ENCODE measurements around the gene ZBTB47. TPM values are rescaled to one million over a fixed set of nuclear protein-coding genes. Genes with fewer than 3 reads are reported as not detected.
A peak's percentile ranks its signal among the peaks of the same experiment; 100 is the strongest.

ZBTB47 gene
- total and polyA plus RNA-seq, 2 donors (not counting 1 experiment from before 2014, with no cell fraction given): 15.6 to 49.4 TPM

GRCh38 chr3:42638339-42638842 lies 15.1 kb upstream of the ZBTB47 start:
- TF ChIP-seq, protein P1, sequence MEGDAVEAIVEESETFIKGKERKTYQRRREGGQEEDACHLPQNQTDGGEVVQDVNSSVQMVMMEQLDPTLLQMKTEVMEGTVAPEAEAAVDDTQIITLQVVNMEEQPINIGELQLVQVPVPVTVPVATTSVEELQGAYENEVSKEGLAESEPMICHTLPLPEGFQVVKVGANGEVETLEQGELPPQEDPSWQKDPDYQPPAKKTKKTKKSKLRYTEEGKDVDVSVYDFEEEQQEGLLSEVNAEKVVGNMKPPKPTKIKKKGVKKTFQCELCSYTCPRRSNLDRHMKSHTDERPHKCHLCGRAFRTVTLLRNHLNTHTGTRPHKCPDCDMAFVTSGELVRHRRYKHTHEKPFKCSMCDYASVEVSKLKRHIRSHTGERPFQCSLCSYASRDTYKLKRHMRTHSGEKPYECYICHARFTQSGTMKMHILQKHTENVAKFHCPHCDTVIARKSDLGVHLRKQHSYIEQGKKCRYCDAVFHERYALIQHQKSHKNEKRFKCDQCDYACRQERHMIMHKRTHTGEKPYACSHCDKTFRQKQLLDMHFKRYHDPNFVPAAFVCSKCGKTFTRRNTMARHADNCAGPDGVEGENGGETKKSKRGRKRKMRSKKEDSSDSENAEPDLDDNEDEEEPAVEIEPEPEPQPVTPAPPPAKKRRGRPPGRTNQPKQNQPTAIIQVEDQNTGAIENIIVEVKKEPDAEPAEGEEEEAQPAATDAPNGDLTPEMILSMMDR (conservative IDR thresholded peaks at IDR 0.05 in 1 of 2, IDR thresholded peaks at IDR 0.05 in 1 of 2; ENCODE audit: low read depth in 1 of 2, low read length in 2 of 2): no peak
- no peak for TF ChIP-seq EZH2 (IDR thresholded peaks at IDR 0.05; ENCODE audit: low read length, missing control alignments)
- Histone ChIP-seq H3K79me2 (ENCODE audit: control insufficient read depth, insufficient read depth, low read length) (peaks cover 4% of the 10 kb centered on the region), H3K36me3 (ENCODE audit: control insufficient read depth, insufficient read depth, low read length) (peaks cover 29% of the 10 kb centered on the region), H3K4me3 (replicated peaks in 1 of 4; ENCODE audit: control extremely low read depth in 1 of 4, insufficient read depth in 1 of 4, low read depth in 3 of 4, low read length in 4 of 4) (peak overlapping the region in 1 of 4 experiments; percentile 3), H3K9ac (ENCODE audit: insufficient read depth, low read length) (no peak overlapping the region), H3K9me3 (ENCODE audit: control insufficient read depth, insufficient read depth, low read depth, low read length) (no peaks in the 10 kb centered on the region), H3K4me1 (ENCODE audit: control insufficient read depth, extremely low read depth, insufficient read depth, low read length) (no peaks in the 10 kb centered on the region), H3K4me2 (ENCODE audit: extremely low read depth, insufficient read depth, low read length) (no peak overlapping the region), H3K27ac (ENCODE audit: insufficient read depth, low read length) (peak overlapping the region; percentile 23), H3K27me3 (ENCODE audit: control insufficient read depth, insufficient read depth, low read length) (no peaks in the 10 kb centered on the region), H2AFZ (ENCODE audit: low read length) (no peak overlapping the region), H4K20me1 (ENCODE audit: control insufficient read depth, extremely low read depth, insufficient read depth, low read length) (no peaks in the 10 kb centered on the region)
- DNase-seq (ENCODE audit: low read depth in 2 of 2): no peak

DNA sequence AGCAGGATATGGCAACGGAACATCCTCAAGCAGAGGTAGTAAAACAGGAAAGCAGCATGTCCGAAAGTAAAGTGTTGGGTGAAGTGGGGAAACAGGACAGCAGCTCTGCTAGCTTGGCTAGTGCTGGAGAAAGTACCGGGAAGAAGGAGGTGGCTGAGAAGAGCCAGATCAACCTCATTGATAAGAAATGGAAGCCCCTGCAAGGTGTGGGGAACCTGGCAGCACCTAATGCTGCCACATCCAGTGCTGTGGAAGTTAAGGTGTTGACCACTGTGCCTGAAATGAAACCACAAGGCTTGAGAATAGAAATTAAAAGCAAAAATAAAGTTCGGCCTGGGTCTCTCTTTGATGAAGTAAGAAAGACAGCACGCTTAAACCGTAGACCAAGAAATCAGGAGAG lies 14.3 kb upstream of the ZBTB47 start:
- Histone ChIP-seq H3K9ac (ENCODE audit: insufficient read depth, low read length) (no peak overlapping the region), H3K4me1 (ENCODE audit: control insufficient read depth, extremely low read depth, insufficient read depth, low read length) (no peaks in the 10 kb centered on the region), H3K79me2 (ENCODE audit: control insufficient read depth, insufficient read depth, low read length) (peaks cover 5% of the 10 kb centered on the region), H2AFZ (ENCODE audit: low read length) (no peak overlapping the region), H3K27me3 (ENCODE audit: control insufficient read depth, insufficient read depth, low read length) (no peaks in the 10 kb centered on the region), H3K36me3 (ENCODE audit: control insufficient read depth, insufficient read depth, low read length) (peaks cover 30% of the 10 kb centered on the region), H3K4me3 (replicated peaks in 1 of 4; ENCODE audit: control extremely low read depth in 1 of 4, insufficient read depth in 1 of 4, low read depth in 3 of 4, low read length in 4 of 4) (no peak overlapping the region), H3K4me2 (ENCODE audit: extremely low read depth, insufficient read depth, low read length) (no peak overlapping the region), H4K20me1 (ENCODE audit: control insufficient read depth, extremely low read depth, insufficient read depth, low read length) (no peaks in the 10 kb centered on the region), H3K9me3 (ENCODE audit: control insufficient read depth, insufficient read depth, low read depth, low read length) (no peaks in the 10 kb centered on the region), H3K27ac (ENCODE audit: insufficient read depth, low read length) (no peak overlapping the region)
- DNase-seq (ENCODE audit: low read depth in 2 of 2): no peak
- TF ChIP-seq, protein P1 (conservative IDR thresholded peaks at IDR 0.05 in 1 of 2, IDR thresholded peaks at IDR 0.05 in 1 of 2; ENCODE audit: low read depth in 1 of 2, low read length in 2 of 2): no peak
- TF ChIP-seq EZH2 (IDR thresholded peaks at IDR 0.05; ENCODE audit: low read length, missing control alignments): no peak

- Histone ChIP-seq H3K9me3 (ENCODE audit: control insufficient read depth, insufficient read depth, low read depth, low read length) (no peaks in the 10 kb centered on the region), H2AFZ (ENCODE audit: low read length) (no peak overlapping the region), H4K20me1 (ENCODE audit: control insufficient read depth, extremely low read depth, insufficient read depth, low read length) (no peaks in the 10 kb centered on the region), H3K36me3 (ENCODE audit: control insufficient read depth, insufficient read depth, low read length) (peaks cover 34% of the 10 kb centered on the region), H3K4me1 (ENCODE audit: control insufficient read depth, extremely low read depth, insufficient read depth, low read length) (no peaks in the 10 kb centered on the region), H3K9ac (ENCODE audit: insufficient read depth, low read length) (no peak overlapping the region), H3K79me2 (ENCODE audit: control insufficient read depth, insufficient read depth, low read length) (peaks cover 5% of the 10 kb centered on the region), H3K27ac (ENCODE audit: insufficient read depth, low read length) (no peak overlapping the region), H3K4me3 (replicated peaks in 1 of 4; ENCODE audit: control extremely low read depth in 1 of 4, insufficient read depth in 1 of 4, low read depth in 3 of 4, low read length in 4 of 4) (no peak overlapping the region), H3K27me3 (ENCODE audit: control insufficient read depth, insufficient read depth, low read length) (no peaks in the 10 kb centered on the region), H3K4me2 (ENCODE audit: extremely low read depth, insufficient read depth, low read length) (no peak overlapping the region)
- no peak for DNase-seq (ENCODE audit: low read depth in 2 of 2)
- TF ChIP-seq, protein P1 (conservative IDR thresholded peaks at IDR 0.05 in 1 of 2, IDR thresholded peaks at IDR 0.05 in 1 of 2; ENCODE audit: low read depth in 1 of 2, low read length in 2 of 2): no peak
- no peak for TF ChIP-seq EZH2 (IDR thresholded peaks at IDR 0.05; ENCODE audit: low read length, missing control alignments)
These were observed 13.4 kb upstream of the ZBTB47 start for GRCh38 chr3:42640129-42640528.

Measured in fibroblast of lung (primary cell).